Neuronal stem cell (in vitro differentiated cells): ENCODE data around the gene TPK1.

Experiments used
- DNase-seq: peaks from one replicate; pipeline ENCODE4 v3.0.0-alpha.2; 2013; ENCODE audit warnings: low spot score
- H2AFZ ChIP-seq: one replicate; pipeline ENCODE4 v1.6.1; 2013; ENCODE audit warnings: mild to moderate bottlenecking, low read length, inconsistent platforms
- H2AK5ac ChIP-seq: 2 replicates; pipeline ENCODE4 v1.6.1; 2013; ENCODE audit warnings: low read depth, mild to moderate bottlenecking, inconsistent platforms, low read length, moderate library complexity, mixed read lengths
- H2BK120ac ChIP-seq: 2 replicates; pipeline ENCODE4 v1.6.1; 2013; ENCODE audit warnings: low read depth, mild to moderate bottlenecking, inconsistent platforms, low read length, moderate library complexity, mixed read lengths
- H2BK12ac ChIP-seq: one replicate; pipeline ENCODE4 v1.6.1; 2013; ENCODE audit warnings: low read length, inconsistent platforms
- H2BK15ac ChIP-seq: 2 replicates; pipeline ENCODE4 v1.6.1; 2013; ENCODE audit warnings: mild to moderate bottlenecking, low read length, inconsistent platforms, mixed read lengths
- H2BK5ac ChIP-seq: one replicate; pipeline ENCODE4 v1.6.1; 2013; ENCODE audit warnings: inconsistent platforms, mild to moderate bottlenecking, low read length, moderate library complexity
- H3K14ac ChIP-seq: one replicate; pipeline ENCODE4 v1.6.1; 2013; ENCODE audit warnings: low read length, inconsistent platforms
- H3K18ac ChIP-seq: 2 replicates; pipeline ENCODE4 v1.6.1; 2013; ENCODE audit warnings: low read length, inconsistent platforms
- H3K23ac ChIP-seq: 2 replicates; pipeline ENCODE4 v1.6.1; 2013; ENCODE audit warnings: low read depth, mild to moderate bottlenecking, mixed read lengths, low read length, inconsistent platforms; ENCODE audit not compliant: poor library complexity
- H3K27ac ChIP-seq: replicated peaks from 3 replicates; pipeline ENCODE4 v1.5.1; 2013; ENCODE audit warnings: low read length, inconsistent platforms
- H3K27me3 ChIP-seq, 3 experiments: 2 replicates each; pipeline ENCODE4 v1.6.1; 2013; ENCODE audit warnings: low read length in 3 of 3, mild to moderate bottlenecking in 2 of 3, inconsistent platforms in 1 of 3, low read depth in 1 of 3, mixed read lengths in 1 of 3, moderate library complexity in 1 of 3; ENCODE audit not compliant: control insufficient read depth in 3 of 3, insufficient read depth in 3 of 3
- H3K36me3 ChIP-seq, 2 donors: replicated peaks in 1 of 2; 2 replicates each; pipeline ENCODE4 v1.6.1; 2013; ENCODE audit warnings: low read length in 2 of 2; ENCODE audit not compliant: control insufficient read depth in 2 of 2, insufficient read depth in 2 of 2
- H3K4ac ChIP-seq: 2 replicates; pipeline ENCODE4 v1.6.1; 2013; ENCODE audit warnings: inconsistent platforms, mild to moderate bottlenecking, low read length, moderate library complexity
- H3K4me1 ChIP-seq, 2 donors: 1 replicate in 1 of 2; 2 replicates in 1 of 2; pipeline ENCODE4 v1.6.1; 2013; ENCODE audit warnings: low read length in 2 of 2, low read depth in 1 of 2; ENCODE audit not compliant: control insufficient read depth in 2 of 2, insufficient read depth in 1 of 2
- H3K4me2 ChIP-seq: one replicate; pipeline ENCODE4 v1.6.1; 2013; ENCODE audit warnings: mild to moderate bottlenecking, low read length, inconsistent platforms; ENCODE audit not compliant: insufficient read depth, poor library complexity, severe bottlenecking
- H3K4me3 ChIP-seq, 2 donors: 2 replicates each; pipeline ENCODE4 v1.5.1; 2013; ENCODE audit warnings: low read length in 2 of 2, mild to moderate bottlenecking in 2 of 2, inconsistent platforms in 1 of 2, moderate library complexity in 1 of 2
- H3K79me1 ChIP-seq: one replicate; pipeline ENCODE4 v1.6.1; 2013; ENCODE audit warnings: low read depth, mild to moderate bottlenecking, inconsistent platforms, low read length, moderate library complexity
- H3K9ac ChIP-seq: one replicate; pipeline ENCODE4 v1.6.1; 2013; ENCODE audit warnings: mild to moderate bottlenecking, low read depth, low read length, inconsistent platforms; ENCODE audit not compliant: poor library complexity
- H3K9me3 ChIP-seq, 2 donors: replicated peaks in 1 of 2; 2 replicates each; pipeline versions ENCODE3 to v1.6.1; 2013; ENCODE audit warnings: low read length in 2 of 2, mild to moderate bottlenecking in 2 of 2, inconsistent platforms in 1 of 2, low read depth in 1 of 2, mixed read lengths in 1 of 2, moderate library complexity in 1 of 2; ENCODE audit not compliant: control insufficient read depth in 2 of 2, insufficient read depth in 1 of 2
- H4K8ac ChIP-seq: one replicate; pipeline ENCODE4 v1.6.1; 2013; ENCODE audit warnings: low read depth, mild to moderate bottlenecking, inconsistent platforms, low read length, moderate library complexity
- H4K91ac ChIP-seq: one replicate; pipeline ENCODE4 v1.6.1; 2013; ENCODE audit warnings: low read length, low read depth, mild to moderate bottlenecking, inconsistent platforms; ENCODE audit not compliant: poor library complexity
- WGBS, 2 donors: extraction: QIAGEN DNeasy Blood & Tissue Kit; methylation state at CpG; one replicate each; pipeline ENCODE4 v1.1.7; 2013; ENCODE audit warnings: missing lambda C conversion rate in 2 of 2, mixed read lengths in 1 of 2; ENCODE audit not compliant: insufficient read length in 2 of 2, insufficient replicate concordance in 1 of 2; ENCODE audit errors: extremely low coverage in 2 of 2; 5-methylcytosine and 5-hydroxymethylcytosine counted together

Gene TPK1

DNA sequence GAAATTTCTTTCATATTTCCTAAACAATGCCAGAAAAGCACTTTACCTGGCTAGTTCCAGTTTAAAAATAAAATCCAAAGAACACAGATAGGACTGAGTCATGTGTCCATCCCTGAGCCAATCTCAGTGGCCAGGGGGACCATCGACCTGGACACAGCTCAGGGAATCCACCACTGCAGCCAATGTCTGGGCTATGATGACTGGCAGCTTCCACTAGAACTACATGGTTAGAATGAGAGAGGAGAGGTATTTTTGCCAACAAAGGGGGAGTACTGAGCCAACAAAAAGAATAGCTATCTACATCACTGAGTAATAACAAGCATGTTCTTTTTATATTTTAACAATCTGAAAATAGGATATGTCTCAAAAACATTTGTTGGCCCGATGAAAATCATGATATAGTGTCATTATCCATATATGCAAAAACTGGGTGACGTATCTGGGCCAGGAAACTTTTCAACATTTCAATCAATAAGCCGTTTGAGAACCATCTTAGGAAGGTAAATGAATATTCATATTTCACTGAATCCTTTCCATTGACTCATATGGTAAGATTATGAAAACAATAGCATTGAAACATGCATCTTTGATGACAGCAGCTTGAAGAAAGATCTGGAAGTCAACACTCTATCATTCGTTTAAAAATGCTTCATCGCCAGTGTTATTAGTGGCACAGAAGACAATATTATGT, 104.0 kb downstream of the TPK1 start:
- Histone ChIP-seq H3K9ac (no peak overlapping the region), H2AK5ac (no peak overlapping the region), H3K27me3 (no peaks in the 10 kb centered on the region), H3K79me1 (no peaks in the 10 kb centered on the region), H3K4ac (no peak overlapping the region), H2BK5ac (no peak overlapping the region), H3K23ac (no peak overlapping the region), H2BK15ac (no peak overlapping the region), H4K91ac (no peak overlapping the region), H3K14ac (no peak overlapping the region), H3K36me3 (no peaks in the 10 kb centered on the region), H3K4me3 (no peak overlapping the region), H3K18ac (no peak overlapping the region), H2AFZ (no peak overlapping the region), H4K8ac (no peak overlapping the region), H3K27ac (no peak overlapping the region), H2BK12ac (no peak overlapping the region), H3K9me3 (no peaks in the 10 kb centered on the region), H3K4me2 (no peak overlapping the region), H2BK120ac (no peak overlapping the region), H3K4me1 (no peaks in the 10 kb centered on the region)
- DNase-seq = no peak
- no CpG with 5 or more reads among the region's 6 CpGs for WGBS, 2 donors

DNA sequence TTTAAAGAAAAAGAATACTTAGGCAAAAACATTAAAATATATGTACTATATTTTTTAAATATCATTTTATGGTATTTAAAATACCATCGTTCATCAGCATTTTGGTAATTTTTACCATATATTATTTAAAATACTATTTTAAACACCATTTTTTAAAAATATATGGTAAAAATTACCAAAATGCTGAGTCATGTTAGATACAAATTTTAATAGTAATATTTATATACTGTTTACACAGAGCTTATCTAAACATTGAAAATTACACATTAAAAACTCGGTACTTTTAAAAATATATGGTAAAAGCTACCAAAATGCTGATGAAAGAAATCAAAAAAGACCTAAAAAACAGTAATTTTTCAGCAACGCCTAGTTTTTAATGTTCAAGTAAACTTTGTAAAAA, 105.6 kb downstream of the TPK1 start:
- H3K4me1 ChIP-seq = no peaks in the 10 kb centered on the region
- H3K4ac ChIP-seq = no peak overlapping the region
- H3K14ac ChIP-seq = no peak overlapping the region
- H4K8ac ChIP-seq = no peak overlapping the region
- no peak overlapping the region for H3K4me3 ChIP-seq
- no peaks in the 10 kb centered on the region for H3K27me3 ChIP-seq
- H2AFZ ChIP-seq = no peak overlapping the region
- H3K18ac ChIP-seq = no peak overlapping the region
- H2BK12ac ChIP-seq = no peak overlapping the region
- H3K36me3 ChIP-seq = no peaks in the 10 kb centered on the region
- H2AK5ac ChIP-seq = no peak overlapping the region
- H3K9ac ChIP-seq = no peak overlapping the region
- no peak overlapping the region for H3K23ac ChIP-seq
- H3K9me3 ChIP-seq = no peaks in the 10 kb centered on the region
- H3K4me2 ChIP-seq = no peak overlapping the region
- no peak overlapping the region for H3K27ac ChIP-seq
- no CpG with 5 or more reads among the region's 3 CpGs for WGBS, 2 donors
- no peaks in the 10 kb centered on the region for H3K79me1 ChIP-seq
- H2BK15ac ChIP-seq = no peak overlapping the region
- no peak overlapping the region for H2BK5ac ChIP-seq
- no peak overlapping the region for H2BK120ac ChIP-seq
- no peak for DNase-seq
- H4K91ac ChIP-seq = no peak overlapping the region

DNA sequence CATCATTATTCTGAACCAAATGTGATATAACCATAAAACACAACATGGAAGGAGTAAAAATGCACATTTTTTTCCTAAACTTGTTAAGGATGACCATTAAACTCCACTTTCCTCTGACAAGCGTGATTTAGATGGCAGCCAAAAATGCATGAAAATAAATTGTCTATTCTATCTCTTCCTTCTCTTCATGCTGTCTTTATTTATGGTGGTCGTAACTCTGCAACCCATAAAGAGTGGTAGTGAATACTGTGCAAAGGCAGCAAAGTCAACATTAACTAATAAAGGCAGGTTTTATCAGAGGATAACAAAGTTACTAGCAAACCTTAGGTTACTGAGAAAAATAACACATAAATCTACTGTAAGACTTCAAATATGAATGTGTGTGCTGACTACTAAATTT, 106.6 kb downstream of the TPK1 start:
- H3K4me2 ChIP-seq = no peak overlapping the region
- H2BK15ac ChIP-seq = no peak overlapping the region
- no peak overlapping the region for H3K14ac ChIP-seq
- no peak overlapping the region for H3K4me3 ChIP-seq
- H3K4me1 ChIP-seq = no peaks in the 10 kb centered on the region
- H2BK5ac ChIP-seq = no peak overlapping the region
- WGBS, 2 donors = no CpG with 5 or more reads among the region's 2 CpGs
- H3K9ac ChIP-seq = no peak overlapping the region
- no peak overlapping the region for H4K91ac ChIP-seq
- H3K9me3 ChIP-seq = no peaks in the 10 kb centered on the region
- H3K27me3 ChIP-seq = no peaks in the 10 kb centered on the region
- H3K18ac ChIP-seq = no peak overlapping the region
- no peaks in the 10 kb centered on the region for H3K79me1 ChIP-seq
- no peak overlapping the region for H2BK12ac ChIP-seq
- no peaks in the 10 kb centered on the region for H3K36me3 ChIP-seq
- no peak overlapping the region for H4K8ac ChIP-seq
- H2AK5ac ChIP-seq = no peak overlapping the region
- H2BK120ac ChIP-seq = no peak overlapping the region
- H3K4ac ChIP-seq = no peak overlapping the region
- H3K23ac ChIP-seq = no peak overlapping the region
- no peak overlapping the region for H3K27ac ChIP-seq
- H2AFZ ChIP-seq = no peak overlapping the region
- no peak for DNase-seq

DNA sequence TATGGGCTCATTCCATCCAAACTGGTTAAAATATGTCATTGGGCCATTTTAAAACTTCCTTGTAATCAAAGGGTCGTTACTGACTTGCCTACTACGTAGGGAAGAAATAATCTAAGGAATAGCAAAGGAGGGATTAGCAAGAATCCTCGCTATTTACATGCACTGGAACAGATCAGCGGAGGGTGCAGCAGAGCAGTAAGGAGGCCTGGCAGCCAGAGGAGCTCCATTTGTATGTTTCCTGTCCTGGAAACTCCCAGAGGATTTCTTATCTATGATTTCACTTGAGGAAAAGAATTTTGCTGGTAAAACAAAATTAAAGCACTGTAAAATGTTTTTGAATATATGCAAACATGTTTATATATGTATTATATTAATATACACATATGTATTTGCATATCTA, 107.3 kb downstream of the TPK1 start:
- Histone ChIP-seq H3K27me3 (no peaks in the 10 kb centered on the region), H2BK120ac (no peak overlapping the region), H2BK15ac (no peak overlapping the region), H3K23ac (no peak overlapping the region), H3K4ac (no peak overlapping the region), H3K36me3 (no peaks in the 10 kb centered on the region), H2BK12ac (no peak overlapping the region), H4K8ac (no peak overlapping the region), H3K9me3 (no peaks in the 10 kb centered on the region), H3K18ac (no peak overlapping the region), H4K91ac (no peak overlapping the region), H2AFZ (no peak overlapping the region), H3K79me1 (no peaks in the 10 kb centered on the region), H3K9ac (no peak overlapping the region), H3K4me2 (no peak overlapping the region), H2BK5ac (no peak overlapping the region), H3K4me3 (no peak overlapping the region), H3K4me1 (no peaks in the 10 kb centered on the region), H3K14ac (no peak overlapping the region), H3K27ac (no peak overlapping the region), H2AK5ac (no peak overlapping the region)
- no peak for DNase-seq
- no CpG with 5 or more reads among the region's 4 CpGs for WGBS, 2 donors
